ENCODE results near the gene F13B. TPM values are rescaled to one million over a fixed set of nuclear protein-coding genes. Genes with fewer than 3 reads are reported as not detected.

Gene F13B
- total RNA-seq, 1 experiment from 2014 or later = not detected

GRCh38 chr1:197083474-197083873 is 16.4 kb upstream of the F13B start:
- ChIA-PET CTCF (no interaction called here), POLR2A (ENCODE audit: unreplicated experiment) (no interaction called here)
- Histone ChIP-seq H4K20me1 (ENCODE audit: low read length) (no peaks in the 10 kb centered on the region), H3K9me3 (ENCODE audit: low read length) (no peaks in the 10 kb centered on the region), H3F3A (ENCODE audit: low read length, unreplicated experiment) (no peaks in the 10 kb centered on the region), H3K36me3 (ENCODE audit: low read depth, low read length) (peaks cover 41% of the 10 kb centered on the region), H3K4me1 (ENCODE audit: insufficient read depth, low read length) (no peaks in the 10 kb centered on the region), H3K9ac (ENCODE audit: low read length) (no peak overlapping the region), H3K27ac (ENCODE audit: low read length) (no peak overlapping the region), H3K9me2 (replicated peaks; ENCODE audit: low read length) (no peaks in the 10 kb centered on the region), H3K79me2 (ENCODE audit: low read length) (no peaks in the 10 kb centered on the region), H2AFZ (ENCODE audit: low read length) (no peak overlapping the region), H3K27me3 (ENCODE audit: low read length) (no peaks in the 10 kb centered on the region), H3K4me3 (ENCODE audit: low read length) (no peak overlapping the region), H3K4me2 (ENCODE audit: low read length) (no peak overlapping the region)
- no peak for ATAC-seq
- TF ChIP-seq CTCF (conservative IDR thresholded peaks at IDR 0.05; ENCODE audit: low read depth, low read length) = no peak
- TF ChIP-seq EZH2phosphoT487 (IDR thresholded peaks at IDR 0.05; ENCODE audit: borderline replicate concordance, low read length) = no peak
- TF ChIP-seq EZH2 (IDR thresholded peaks at IDR 0.05; ENCODE audit: low read length, unreplicated experiment) = no peak
- DNase-seq = no peak
- intact Hi-C loops (cut with micrococcal nuclease) = no loop called here
- BruUV-seq (replicated peaks) = no TSS peak

GRCh38 chr1:197081117-197081753 is 14.2 kb upstream of the F13B start:
- ChIA-PET POLR2A (ENCODE audit: unreplicated experiment) (no interaction called here), CTCF (no interaction called here)
- Histone ChIP-seq H3K79me2 (ENCODE audit: low read length) (no peaks in the 10 kb centered on the region), H3K4me3 (ENCODE audit: low read length) (no peak overlapping the region), H2AFZ (ENCODE audit: low read length) (no peak overlapping the region), H3K4me1 (ENCODE audit: insufficient read depth, low read length) (no peaks in the 10 kb centered on the region), H3K9me2 (replicated peaks; ENCODE audit: low read length) (no peaks in the 10 kb centered on the region), H3K36me3 (ENCODE audit: low read depth, low read length) (peaks cover 32% of the 10 kb centered on the region), H3F3A (ENCODE audit: low read length, unreplicated experiment) (no peaks in the 10 kb centered on the region), H3K4me2 (ENCODE audit: low read length) (no peak overlapping the region), H3K27me3 (ENCODE audit: low read length) (no peaks in the 10 kb centered on the region), H4K20me1 (ENCODE audit: low read length) (no peaks in the 10 kb centered on the region), H3K9ac (ENCODE audit: low read length) (no peak overlapping the region), H3K9me3 (ENCODE audit: low read length) (no peaks in the 10 kb centered on the region), H3K27ac (ENCODE audit: low read length) (no peak overlapping the region)
- DNase-seq (no peak), ATAC-seq (no peak)
- TF ChIP-seq CTCF (conservative IDR thresholded peaks at IDR 0.05; ENCODE audit: low read depth, low read length) (no peak), EZH2 (IDR thresholded peaks at IDR 0.05; ENCODE audit: low read length, unreplicated experiment) (no peak), EZH2phosphoT487 (IDR thresholded peaks at IDR 0.05; ENCODE audit: borderline replicate concordance, low read length) (no peak)
- intact Hi-C loops (cut with micrococcal nuclease) = no loop called here
- BruUV-seq (replicated peaks) = no TSS peak

- Histone ChIP-seq H3F3A (ENCODE audit: low read length, unreplicated experiment) (no peaks in the 10 kb centered on the region), H3K4me3 (ENCODE audit: low read length) (no peak overlapping the region), H3K79me2 (ENCODE audit: low read length) (no peaks in the 10 kb centered on the region), H3K9me3 (ENCODE audit: low read length) (no peaks in the 10 kb centered on the region), H2AFZ (ENCODE audit: low read length) (no peak overlapping the region), H3K4me1 (ENCODE audit: insufficient read depth, low read length) (no peaks in the 10 kb centered on the region), H3K4me2 (ENCODE audit: low read length) (no peak overlapping the region), H3K9ac (ENCODE audit: low read length) (no peak overlapping the region), H3K27me3 (ENCODE audit: low read length) (no peaks in the 10 kb centered on the region), H4K20me1 (ENCODE audit: low read length) (no peaks in the 10 kb centered on the region), H3K36me3 (ENCODE audit: low read depth, low read length) (peaks cover 29% of the 10 kb centered on the region), H3K9me2 (replicated peaks; ENCODE audit: low read length) (no peaks in the 10 kb centered on the region), H3K27ac (ENCODE audit: low read length) (no peak overlapping the region)
- DNase-seq (no peak), ATAC-seq (no peak)
- intact Hi-C loops (cut with micrococcal nuclease) = no loop called here
- TF ChIP-seq EZH2phosphoT487 (IDR thresholded peaks at IDR 0.05; ENCODE audit: borderline replicate concordance, low read length) (no peak), CTCF (conservative IDR thresholded peaks at IDR 0.05; ENCODE audit: low read depth, low read length) (no peak), EZH2 (IDR thresholded peaks at IDR 0.05; ENCODE audit: low read length, unreplicated experiment) (no peak)
- no TSS peak for BruUV-seq (replicated peaks)
- ChIA-PET POLR2A (ENCODE audit: unreplicated experiment) (no interaction called here), CTCF (no interaction called here)
These were observed 13.3 kb upstream of the F13B start for GRCh38 chr1:197080323-197080722.
